HG03045 (cell line): ENCODE results near the gene IGFALS.
"Not testable (repeated sequence)": the region's sequence is repeated elsewhere in the genome, so short reads cannot be mapped to it uniquely, and the experiment has no call there.

Source experiments
- ATAC-seq: cut with Tn5 transposase; IDR thresholded peaks from one replicate; pipeline ENCODE4 v1.9.1; 2021; ENCODE audit warnings: mild to moderate bottlenecking, moderate library complexity; ENCODE audit not compliant: unreplicated experiment

The IGFALS gene

DNA sequence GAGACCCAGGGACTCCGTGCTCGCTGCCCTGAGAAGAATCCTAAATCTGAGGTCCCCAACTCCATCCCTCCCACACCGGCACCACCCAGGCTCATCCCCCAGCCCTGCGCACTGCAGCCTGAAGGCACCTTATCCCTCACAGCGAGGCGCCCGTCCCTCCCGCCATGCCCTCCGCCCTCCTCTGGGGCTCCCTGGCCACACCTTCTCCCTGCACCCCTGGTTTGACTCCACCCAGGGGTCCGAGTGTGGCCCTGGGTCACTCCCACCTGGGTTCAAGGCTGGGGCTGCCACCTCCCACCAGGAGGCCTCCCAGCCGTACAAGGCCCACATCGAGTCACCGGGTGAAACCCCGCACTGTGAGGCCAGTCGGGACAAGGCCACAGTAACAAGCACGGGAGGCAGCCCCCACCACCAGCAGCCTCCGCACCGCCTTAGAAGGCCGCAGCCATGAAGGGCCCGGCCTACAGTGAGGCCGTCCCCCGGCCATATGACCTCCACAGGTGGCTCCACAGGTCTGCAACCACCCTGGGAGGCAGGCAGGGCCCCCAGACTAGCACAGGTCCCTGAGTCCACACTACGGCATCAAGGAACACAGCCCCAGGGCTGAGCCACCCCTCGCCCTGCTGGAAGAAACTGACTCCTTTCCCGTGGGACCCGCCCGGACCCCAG, 24.8 kb upstream of the IGFALS start:
- ATAC-seq = no peak

DNA sequence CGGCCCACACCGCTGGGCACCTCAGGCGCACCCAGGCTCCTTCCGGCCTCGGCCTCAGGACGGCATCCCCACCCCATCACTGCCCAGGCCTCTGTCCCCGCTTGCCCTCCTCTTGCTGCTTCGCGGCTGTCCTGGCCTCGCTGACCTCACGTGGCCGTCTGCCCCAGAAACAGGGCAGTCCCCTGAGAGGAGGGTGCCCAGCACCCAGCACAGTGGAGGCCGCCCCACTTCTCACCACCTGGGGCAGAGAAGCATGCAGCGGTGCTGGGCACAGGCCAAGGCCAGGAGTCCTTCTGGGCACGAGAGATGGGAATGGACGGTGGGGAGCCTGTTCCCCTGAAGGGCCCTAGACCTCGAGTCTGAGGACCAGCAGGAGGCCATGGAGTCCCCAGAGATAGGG, 24.2 kb upstream of the IGFALS start:
- no peak for ATAC-seq

GRCh38 chr16:1817276-1817589, 23.7 kb upstream of the IGFALS start:
- ATAC-seq = no peak

GRCh38 chr16:1816396-1817275, 23.1 kb upstream of the IGFALS start:
- no peak for ATAC-seq

GRCh38 chr16:1815461-1815860, 22.0 kb upstream of the IGFALS start:
- ATAC-seq = no peak

- ATAC-seq = no peak
Measured at GRCh38 chr16:1812732-1813163, 19.2 kb upstream of the IGFALS start.

GRCh38 chr16:1810536-1810935, 17.0 kb upstream of the IGFALS start:
- no peak for ATAC-seq

DNA sequence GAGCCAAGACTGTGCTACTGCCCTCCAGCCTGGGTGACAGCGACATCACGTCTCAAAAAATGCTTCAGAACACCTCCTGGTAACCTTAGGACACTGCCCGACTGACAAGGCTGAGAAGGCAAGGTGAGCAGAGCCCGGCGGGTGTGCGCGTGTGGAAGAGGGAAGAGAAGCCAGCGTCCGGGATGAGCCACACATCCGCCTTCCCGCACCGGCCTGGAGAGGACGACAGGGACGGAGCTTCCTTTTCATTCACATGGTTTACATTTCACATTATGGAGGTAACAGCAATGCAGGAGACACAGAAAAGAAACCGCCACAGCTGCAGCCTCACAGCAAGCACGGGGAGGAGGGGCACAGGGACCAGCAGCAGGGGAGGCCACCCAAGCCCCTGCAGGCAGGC, 16.6 kb upstream of the IGFALS start:
- ATAC-seq = no peak

- no peak for ATAC-seq
Measured at GRCh38 chr16:1809281-1809801, 15.8 kb upstream of the IGFALS start.

- ATAC-seq = no peak
Measured at GRCh38 chr16:1808691-1809090, 15.2 kb upstream of the IGFALS start.

- no peak for ATAC-seq
Measured at GRCh38 chr16:1807626-1808025, 14.1 kb upstream of the IGFALS start.

- no peak for ATAC-seq
Measured at GRCh38 chr16:1800701-1801100, 7.2 kb upstream of the IGFALS start.

- not testable (repeated sequence) for ATAC-seq
Measured at GRCh38 chr16:1799263-1799662, 5.8 kb upstream of the IGFALS start.

DNA sequence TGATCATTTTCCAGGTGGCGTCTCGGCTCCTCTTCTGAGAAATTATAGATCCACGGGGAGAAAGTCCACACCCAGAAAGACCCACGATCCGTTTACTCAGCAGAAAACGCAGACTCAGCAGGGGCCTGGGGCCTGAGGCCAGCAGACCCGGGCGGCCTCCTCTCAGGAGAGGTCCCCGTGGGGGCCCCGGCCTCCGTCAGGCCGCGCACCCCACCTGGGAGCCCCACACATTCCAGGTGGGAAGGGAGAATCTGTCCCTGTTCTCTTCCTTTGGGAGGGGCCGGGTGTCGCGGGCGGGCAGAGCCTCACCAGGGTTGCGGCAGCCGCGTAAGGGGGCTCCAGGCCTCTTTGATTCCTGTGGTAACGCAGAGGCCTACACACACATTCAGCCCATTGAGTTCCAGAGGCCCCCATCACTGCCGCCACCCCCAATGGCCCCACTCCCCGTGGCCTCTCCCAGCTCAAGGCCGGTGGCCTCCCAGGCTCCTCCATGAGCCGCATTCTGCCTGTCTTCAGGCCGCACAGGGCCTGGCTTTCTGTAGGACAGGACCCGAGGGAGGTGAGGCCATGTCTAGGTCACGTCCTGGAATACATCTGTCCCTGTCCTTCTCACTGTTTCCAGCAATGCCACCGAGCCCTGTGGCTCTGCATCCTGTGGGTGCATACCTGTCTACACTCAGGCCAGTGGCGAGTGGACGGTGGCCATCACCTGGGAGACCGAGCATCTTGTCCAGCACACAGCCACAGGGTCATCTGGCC, 1.6 kb upstream of the IGFALS start:
- no peak for ATAC-seq

GRCh38 chr16:1794221-1794871, 841 bp upstream of the IGFALS start:
- no peak for ATAC-seq

GRCh38 chr16:1792836-1793577, 498 bp downstream of the IGFALS start:
- ATAC-seq = no peak

DNA sequence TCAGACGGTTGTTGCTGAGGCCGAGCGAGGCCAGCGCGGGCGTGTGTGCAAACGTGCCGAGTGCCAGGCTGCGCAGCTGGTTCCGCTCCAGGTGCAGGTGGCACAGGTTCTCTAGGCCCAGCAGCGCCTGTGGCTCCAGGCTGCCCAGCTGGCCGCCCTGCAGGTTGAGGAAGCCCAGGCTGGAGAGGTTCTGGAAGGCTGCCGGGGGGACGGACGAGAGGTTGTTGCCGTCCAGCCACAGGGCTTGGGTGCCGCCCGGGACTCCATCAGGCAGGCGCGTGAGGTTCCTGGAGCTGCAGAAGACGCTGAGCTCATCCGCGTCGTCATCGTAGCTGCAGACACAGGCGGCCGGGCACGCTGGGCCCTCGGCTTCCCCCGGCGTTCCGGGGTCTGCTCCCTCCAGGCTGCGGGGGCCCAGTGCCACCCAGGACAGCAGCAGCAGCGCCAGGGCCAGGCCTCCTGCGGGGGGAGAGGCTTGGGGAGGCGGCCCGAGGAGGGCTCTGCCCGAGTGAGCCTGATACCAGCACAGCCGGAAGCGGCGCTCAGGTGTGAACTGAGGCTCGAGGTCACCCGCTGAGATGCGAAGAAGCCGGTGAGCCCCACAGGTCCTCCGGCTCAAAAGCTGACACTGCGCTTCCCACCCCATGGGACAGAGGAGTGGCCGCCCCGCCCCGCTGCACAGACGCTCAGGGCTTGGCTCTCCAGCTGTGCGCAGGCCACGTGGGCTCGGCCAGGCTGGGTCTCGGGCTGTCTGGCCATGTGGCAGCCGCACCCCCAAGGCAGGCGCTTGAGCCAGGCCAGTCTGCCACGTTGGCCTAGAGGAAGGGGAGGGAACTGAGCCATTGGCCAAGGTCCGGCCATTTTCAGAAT, 1.3 kb downstream of the IGFALS start:
- ATAC-seq = no peak

- ATAC-seq = no peak
Measured at GRCh38 chr16:1791256-1791942, 2.1 kb downstream of the IGFALS start.
